ENCODE data around the gene ZNF8.
"Not testable (repeated sequence)": the region's sequence is repeated elsewhere in the genome, so short reads cannot be mapped to it uniquely, and the experiment has no call there.

ZNF8 gene

DNA sequence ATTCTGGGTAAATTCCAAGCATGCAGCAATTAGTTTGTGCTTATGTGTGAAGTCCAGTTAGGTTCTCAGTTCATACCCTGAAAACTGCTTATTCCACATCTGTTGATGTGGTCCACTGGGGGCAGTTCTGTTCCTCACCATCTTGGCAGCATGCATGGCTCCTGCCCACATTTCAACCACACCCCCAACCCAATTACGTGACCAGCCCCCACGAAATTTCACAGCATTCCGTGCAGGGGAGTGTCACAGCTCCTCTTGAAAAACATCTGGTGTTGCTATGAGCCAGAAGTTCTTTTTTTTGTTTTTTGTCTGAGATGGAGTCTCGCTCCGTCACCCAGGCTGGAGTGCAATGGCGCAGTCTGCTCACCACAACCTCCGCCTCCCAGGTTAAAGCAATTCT lies 17.3 kb downstream of the ZNF8 start:
- DNase-seq (ENCODE audit: low spot score): no peak

- no peak for DNase-seq (ENCODE audit: low spot score)
Measured at GRCh38 chr19:58300620-58301019, 21.9 kb downstream of the ZNF8 start.

GRCh38 chr19:58304255-58304654 lies 25.5 kb downstream of the ZNF8 start:
- no peak for DNase-seq (ENCODE audit: low spot score)

DNA sequence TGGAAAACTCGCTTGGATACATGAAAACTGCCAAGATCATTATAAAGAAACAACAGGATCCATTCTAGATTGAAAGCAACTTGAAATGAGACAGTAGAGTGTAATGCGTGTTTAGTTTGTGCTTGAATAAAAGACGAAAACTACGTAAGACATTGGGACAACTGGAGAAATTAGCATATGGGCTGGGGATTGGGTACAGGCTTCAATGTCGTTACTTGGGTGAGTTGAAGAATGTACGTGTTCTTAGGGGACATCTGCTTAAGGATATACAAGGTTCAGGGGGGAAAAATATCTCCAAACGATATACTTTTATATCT lies 26.0 kb downstream of the ZNF8 start:
- no peak for DNase-seq (ENCODE audit: low spot score)

DNA sequence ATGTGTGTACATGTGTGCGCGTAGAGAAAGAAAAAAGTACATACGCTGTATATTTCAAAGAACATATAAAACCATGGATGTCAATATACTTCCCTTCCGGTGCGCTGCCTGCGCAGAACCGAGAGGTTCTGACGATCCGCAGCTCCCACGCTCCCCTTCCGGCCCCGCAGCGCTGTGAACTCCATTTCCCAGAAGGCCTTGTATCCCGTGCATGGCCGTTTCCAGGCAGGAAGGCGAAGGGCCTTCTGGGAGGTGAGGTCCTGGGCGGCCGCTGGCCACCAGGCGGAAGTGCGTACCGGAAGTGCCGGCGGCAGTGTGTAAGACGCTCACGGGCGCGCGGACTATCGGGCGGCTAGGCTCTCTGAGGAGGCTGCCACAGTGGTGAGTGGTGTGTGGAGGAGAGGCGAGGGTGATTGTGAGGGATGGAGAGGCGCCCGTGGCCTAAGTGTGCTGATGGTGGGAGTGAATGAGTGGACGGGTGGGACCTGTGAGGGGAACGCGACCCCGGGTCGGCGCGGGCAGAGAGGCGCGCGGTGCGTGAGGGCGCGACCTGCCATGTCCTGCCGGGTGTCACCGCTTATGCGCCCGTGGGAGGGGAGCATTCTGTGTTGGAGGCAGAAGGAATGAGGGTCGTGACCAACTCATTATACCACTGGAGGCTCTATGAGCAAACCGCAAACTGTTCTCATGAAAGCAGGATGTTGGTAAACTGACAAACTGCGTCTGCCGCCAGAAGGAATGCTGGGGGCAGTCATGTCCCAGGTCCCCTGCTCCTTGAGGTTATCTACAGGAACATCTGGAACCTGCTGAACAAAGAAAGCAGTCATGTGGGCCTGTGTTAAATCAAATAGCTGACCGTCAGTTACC lies 26.5 kb downstream of the ZNF8 start, which contains the start of gene ERVK3-1:
Gene ERVK3-1, plus strand, starts transcription at position 313 of the 867 bp plus-strand sequence. CDS start 6,792 bp downstream, outside the sequence.
- peak; percentile 97 for DNase-seq (ENCODE audit: low spot score)

GRCh38 chr19:58305932-58306323 lies 27.2 kb downstream of the ZNF8 start:
- no peak for DNase-seq (ENCODE audit: low spot score)

DNA sequence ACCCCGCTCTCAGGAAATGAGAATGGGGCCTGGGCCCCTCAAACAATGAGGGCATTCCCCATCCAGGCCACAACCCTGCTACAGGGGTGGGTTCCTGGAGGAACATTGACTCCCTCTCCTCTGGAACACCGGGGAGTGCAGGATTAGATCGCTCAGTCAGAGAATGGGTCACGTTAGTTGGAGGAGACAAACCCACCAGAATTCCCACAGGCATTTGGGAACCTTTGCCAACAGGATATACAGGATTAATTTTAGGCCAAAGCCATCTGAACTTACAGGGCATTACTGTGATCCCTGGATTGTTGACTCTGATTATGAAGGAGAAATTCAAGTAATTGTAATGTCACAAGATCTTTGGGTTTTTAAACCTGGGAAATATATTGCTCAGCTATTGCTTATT lies 29.0 kb downstream of the ZNF8 start:
- DNase-seq (ENCODE audit: low spot score): no peak

- not testable (repeated sequence) for DNase-seq (ENCODE audit: low spot score)
Measured at GRCh38 chr19:58310685-58311084, 31.9 kb downstream of the ZNF8 start.

DNA sequence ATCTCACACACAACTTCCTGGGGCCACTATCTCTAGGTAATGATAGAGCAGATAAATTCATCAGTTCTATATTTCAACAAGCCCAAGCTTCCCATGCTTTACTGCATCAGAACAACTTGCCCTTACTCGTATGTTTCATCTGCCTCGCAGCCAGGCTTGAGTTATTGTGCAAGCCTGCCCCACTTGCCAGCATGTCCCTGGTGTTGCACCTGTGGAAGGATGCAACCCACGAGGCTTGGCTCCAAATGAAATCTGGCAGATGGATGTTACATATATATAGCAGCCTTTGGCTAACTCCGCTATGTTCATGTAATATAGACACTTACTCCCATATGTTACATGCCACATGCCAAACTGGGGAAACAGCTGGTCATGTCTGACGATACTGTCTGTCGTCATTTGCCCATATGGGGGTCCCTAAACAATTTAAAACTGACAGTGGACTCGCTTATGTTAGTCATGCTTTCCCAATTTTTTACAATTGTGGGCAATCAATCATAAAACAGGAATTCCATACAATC lies 32.6 kb downstream of the ZNF8 start:
- no peak for DNase-seq (ENCODE audit: low spot score)

DNA sequence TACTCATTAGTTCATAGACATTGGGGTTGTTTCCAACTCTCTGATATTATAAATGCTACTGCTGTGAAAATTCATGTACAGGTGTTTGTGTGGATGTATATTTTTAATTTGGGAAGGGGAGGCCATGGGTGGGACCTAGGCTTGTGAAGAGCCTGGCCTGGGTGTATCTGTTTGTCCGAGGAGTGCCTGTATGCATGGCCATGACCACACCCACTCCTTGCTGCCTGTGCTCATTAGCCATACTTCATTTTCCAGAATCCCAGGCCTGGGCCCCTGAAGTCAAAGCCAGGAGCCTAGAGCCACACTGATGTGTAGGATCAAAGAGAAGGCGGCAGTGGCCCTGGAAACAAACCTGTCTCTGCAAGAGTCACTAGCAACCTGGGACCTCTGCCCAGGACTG lies 36.8 kb downstream of the ZNF8 start:
- DNase-seq (ENCODE audit: low spot score): no peak

GRCh38 chr19:58317476-58318072 lies 38.8 kb downstream of the ZNF8 start:
- no peak for DNase-seq (ENCODE audit: low spot score)

DNA sequence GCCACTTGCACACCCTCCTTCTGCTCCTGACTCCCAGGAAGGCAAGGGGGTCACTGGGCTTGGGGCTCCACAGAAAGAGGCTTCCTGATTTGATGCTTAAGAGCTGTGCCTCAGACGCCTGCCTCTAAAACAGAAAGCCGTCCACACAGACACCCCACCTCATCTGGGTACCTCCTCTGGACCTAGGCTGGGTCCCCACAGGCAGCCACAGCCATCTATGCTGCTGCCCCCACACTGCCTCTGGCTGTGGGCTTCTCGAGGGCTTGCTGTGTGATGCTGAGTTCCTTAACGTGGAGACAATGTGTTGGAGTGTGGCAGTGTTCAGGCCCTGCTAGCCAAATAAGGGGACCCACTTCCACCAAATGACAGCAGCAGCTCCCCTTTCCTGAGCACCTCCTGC lies 39.5 kb downstream of the ZNF8 start:
- no peak for DNase-seq (ENCODE audit: low spot score)

DNA sequence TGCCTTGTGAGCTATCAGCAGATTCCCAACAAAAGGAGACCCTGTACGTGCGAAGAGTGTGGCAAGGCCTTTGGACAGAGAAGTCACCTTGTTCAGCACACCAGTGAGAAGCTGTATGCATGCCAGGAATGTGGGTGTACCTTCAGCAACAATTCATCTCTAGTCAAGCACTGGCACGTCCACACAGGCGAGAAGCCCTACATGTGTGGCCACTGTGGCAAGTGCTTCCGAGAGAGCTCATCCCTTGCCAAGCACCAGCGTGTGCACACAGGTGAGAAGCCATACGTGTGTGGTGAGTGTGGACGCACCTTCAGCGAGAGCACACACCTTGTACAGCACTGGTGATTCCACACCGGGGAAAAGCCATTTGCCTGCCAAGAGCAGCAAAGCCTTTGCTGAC lies 40.5 kb downstream of the ZNF8 start:
- no peak for DNase-seq (ENCODE audit: low spot score)

- DNase-seq (ENCODE audit: low spot score): no peak
Measured at GRCh38 chr19:58325311-58326022, 46.7 kb downstream of the ZNF8 start.

DNA sequence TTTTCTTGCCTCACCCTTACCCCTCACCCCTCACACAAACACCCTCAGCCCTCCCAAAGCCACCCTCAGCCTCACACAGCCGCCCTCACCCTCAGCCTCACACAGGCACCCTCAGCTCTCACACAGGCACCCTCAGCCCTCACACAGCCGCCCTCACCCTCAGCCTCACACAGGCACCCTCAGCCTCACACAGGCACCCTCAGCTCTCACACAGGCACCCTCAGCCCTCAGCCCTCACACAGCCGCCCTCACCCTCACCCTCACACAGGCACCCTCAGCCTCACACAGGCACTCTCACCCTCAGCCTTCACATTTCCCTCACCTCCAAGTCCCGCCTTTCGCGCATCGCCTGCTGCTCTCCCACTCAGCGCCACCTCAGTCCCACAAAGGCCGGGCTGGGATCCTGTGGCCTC lies 47.8 kb downstream of the ZNF8 start:
- DNase-seq (ENCODE audit: low spot score): no peak

DNA sequence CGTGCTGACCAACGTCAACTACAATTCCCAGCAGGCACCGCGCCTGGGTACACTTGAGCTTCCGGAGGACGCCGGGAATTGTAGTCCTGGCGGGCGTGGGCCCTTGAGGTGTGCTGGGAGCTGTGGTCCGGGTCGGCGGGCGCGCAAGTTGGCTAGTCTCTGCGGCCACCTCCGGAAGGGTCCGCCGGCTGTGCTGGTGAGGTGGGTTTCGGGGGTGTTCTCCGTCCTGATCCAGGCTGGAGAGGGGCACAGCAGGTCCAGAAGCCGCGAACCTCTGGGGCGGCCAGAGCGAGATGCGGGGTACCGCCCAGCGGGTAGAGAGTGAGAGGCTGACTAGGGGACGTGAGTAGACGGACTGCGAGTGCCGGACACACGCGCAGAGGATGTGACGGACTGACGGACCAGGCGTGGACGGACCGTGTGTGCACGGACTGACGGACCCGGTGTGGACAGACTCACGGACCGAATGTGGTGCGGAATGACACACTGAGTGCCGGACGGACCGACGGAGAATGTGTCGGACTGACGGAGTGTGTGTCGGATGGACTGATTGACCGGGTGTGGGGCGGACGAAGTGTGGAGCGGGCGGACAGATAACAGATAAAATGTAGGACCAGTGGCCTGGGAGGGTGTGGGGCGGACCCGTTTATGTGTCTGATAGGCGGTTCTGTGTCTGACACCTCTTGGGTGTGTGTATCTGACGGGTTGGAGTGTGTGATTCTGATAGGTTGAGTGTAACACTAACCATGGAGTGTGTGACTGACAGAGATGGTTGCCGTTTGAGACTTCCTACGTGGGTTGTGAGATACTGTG lies 48.4 kb downstream of the ZNF8 start, which contains the start of gene ZSCAN22:
Gene ZSCAN22, plus strand, starts transcription at position 81 of the 813 bp plus-strand sequence. CDS start 7,809 bp downstream, outside the sequence.
- DNase-seq (ENCODE audit: low spot score): peak; percentile 97

DNA sequence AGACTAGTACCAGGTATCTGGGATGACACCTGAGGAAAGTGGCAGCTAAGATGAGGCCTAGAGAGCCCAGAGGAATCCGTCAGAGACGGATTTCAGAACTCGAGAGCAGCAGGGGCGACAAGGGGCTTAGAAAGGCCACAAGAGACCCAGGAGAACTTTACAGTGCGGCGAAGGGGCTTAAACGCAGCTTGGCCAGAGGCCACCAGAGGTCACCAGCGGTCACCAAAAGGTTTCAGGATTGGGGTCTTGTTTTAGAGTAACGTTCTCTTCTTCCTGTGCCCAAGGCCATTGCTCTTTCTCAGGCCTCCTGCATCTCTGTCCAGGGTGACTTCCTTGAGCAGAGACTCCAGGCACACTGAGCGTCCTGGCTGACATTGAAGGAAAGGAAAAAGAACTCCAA lies 50.2 kb downstream of the ZNF8 start:
- no peak for DNase-seq (ENCODE audit: low spot score)

DNA sequence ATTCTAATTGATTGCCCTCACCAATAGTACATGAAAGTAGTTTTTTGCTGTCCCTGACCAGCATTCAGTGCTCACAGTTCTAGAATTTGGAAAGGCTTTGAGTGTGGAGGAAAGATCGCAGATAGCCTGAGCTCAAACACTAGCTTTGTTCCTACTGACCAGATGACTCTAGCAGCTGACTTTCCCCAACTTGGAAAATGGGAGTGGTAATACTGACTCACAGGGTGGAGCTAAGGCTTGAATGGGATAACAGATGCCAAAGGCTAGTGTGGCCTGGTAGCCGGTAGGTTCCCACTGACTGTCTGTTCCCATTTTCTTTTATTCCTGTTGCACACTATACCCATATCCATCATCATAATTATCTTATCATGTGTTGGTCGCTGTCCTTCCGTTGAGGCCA lies 51.7 kb downstream of the ZNF8 start:
- peak; percentile 95 for DNase-seq (ENCODE audit: low spot score)

DNA sequence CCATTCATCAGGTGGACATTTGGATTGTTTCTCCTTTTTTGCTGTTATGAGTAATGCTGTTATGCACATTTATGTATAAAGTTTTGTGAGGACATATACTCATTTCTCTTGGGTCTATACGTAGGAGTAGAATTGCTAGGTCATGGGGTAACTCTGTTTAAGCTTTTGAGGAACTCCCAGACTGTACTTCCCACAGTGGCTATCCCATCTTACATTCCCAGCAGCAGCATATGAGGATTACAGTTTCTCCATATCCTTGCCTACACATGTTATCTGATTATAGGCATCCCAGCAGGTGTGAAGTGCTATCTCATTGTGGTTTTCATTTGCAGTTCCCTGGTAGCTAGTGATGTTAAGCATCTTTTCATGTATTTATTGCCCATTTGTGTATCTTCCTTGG lies 53.9 kb downstream of the ZNF8 start:
- DNase-seq (ENCODE audit: low spot score): no peak

DNA sequence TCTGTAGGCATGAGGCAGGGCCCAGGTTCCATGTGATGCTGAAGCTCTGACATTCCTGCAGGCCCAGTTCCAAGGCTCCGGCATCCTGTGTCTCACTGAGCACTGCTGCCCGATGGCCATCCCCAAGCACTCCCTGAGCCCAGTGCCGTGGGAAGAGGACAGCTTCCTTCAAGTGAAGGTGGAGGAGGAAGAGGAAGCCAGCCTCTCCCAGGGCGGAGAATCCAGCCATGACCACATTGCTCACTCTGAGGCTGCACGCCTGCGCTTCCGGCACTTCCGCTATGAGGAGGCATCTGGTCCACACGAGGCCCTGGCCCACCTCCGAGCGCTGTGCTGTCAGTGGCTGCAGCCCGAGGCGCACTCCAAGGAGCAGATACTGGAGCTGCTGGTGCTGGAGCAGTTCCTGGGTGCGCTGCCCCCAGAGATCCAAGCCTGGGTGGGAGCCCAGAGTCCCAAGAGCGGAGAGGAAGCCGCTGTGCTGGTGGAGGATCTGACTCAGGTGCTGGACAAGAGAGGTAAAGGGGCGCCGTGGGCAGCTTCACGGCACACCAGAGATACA lies 56.0 kb downstream of the ZNF8 start:
- no peak for DNase-seq (ENCODE audit: low spot score)

DNA sequence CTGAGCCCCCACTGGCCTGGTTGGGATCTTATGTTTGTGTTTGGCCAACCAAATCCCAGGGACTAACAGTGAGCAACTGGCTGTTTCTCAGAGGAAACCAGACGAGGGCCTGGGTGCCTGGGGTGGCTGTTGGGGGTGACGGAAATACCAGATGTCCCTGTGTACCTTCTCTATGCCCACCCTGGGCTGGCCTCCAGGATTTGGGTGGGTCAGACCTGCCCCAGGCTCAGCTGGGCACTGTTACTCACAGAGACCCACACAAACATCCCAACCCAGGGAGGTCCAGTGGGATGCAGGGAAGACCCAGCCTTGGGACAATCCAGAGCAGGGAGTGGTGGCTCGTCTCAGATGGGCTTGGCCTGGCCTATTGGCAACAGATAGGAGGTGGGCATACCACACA lies 56.9 kb downstream of the ZNF8 start:
- DNase-seq (ENCODE audit: low spot score): no peak

GRCh38 chr19:58336216-58336615 lies 57.5 kb downstream of the ZNF8 start:
- no peak for DNase-seq (ENCODE audit: low spot score)
